H1 (cell line): ENCODE measurements around the gene GHRHR. TPM values are rescaled to one million over a fixed set of nuclear protein-coding genes. Genes with fewer than 3 reads are reported as not detected.

Experiments
- CTCF ChIA-PET: fragments of 300-600 bp; sonication (Branson Sonifier 250); formaldehyde crosslinking; loops from one replicate; lab custom pipeline; 2021; ENCODE audit not compliant: partially characterized antibody; lab: Charles Lee
- POLR2A ChIA-PET: fragments of 300-600 bp; sonication (Branson Sonifier 250); formaldehyde crosslinking; loops from one replicate; lab custom pipeline; 2021; ENCODE audit warnings: inconsistent platforms; ENCODE audit not compliant: partially characterized antibody; lab: Charles Lee
- DNase-seq, 2 experiments: peaks; one replicate each; pipeline versions ENCODE4 v3.0.0 to v3.0.0-alpha.2; 2010 to 2022; ENCODE audit warnings: low spot score in 2 of 2, low read depth in 1 of 2, mixed read lengths in 1 of 2
- FAIRE-seq: peaks from 2 replicates; lab custom pipeline; 2011; peaks lifted over from hg19 to GRCh38; lab: Jason Lieb, UNC
- H2AFZ ChIP-seq: 2 replicates; pipeline ENCODE4 v1.8.1; 2012; ENCODE audit warnings: low read length, inconsistent platforms
- H2AK5ac ChIP-seq: 2 replicates; pipeline ENCODE4 v1.6.1; 2013; ENCODE audit warnings: low read depth, low read length
- H2BK120ac ChIP-seq: replicated peaks from 2 replicates; pipeline ENCODE3; 2013; ENCODE audit warnings: low read depth, low read length, inconsistent platforms
- H2BK12ac ChIP-seq: 2 replicates; pipeline ENCODE4 v1.6.1; 2013; ENCODE audit warnings: low read depth, low read length
- H2BK15ac ChIP-seq: 2 replicates; pipeline ENCODE4 v1.6.1; 2013; ENCODE audit warnings: low read length
- H2BK20ac ChIP-seq: 2 replicates; pipeline ENCODE4 v1.6.1; 2013; ENCODE audit warnings: low read length
- H2BK5ac ChIP-seq: 2 replicates; pipeline ENCODE4 v1.6.1; 2013; ENCODE audit warnings: low read depth, low read length
- H3K14ac ChIP-seq: 2 replicates; pipeline ENCODE4 v1.6.1; 2013; ENCODE audit warnings: inconsistent platforms; ENCODE audit not compliant: insufficient read length
- H3K18ac ChIP-seq: 2 replicates; pipeline ENCODE4 v1.6.1; 2013; ENCODE audit warnings: low read length; ENCODE audit errors: extremely low read depth
- H3K23ac ChIP-seq: 2 replicates; pipeline ENCODE4 v1.6.1; 2013; ENCODE audit warnings: inconsistent platforms; ENCODE audit not compliant: insufficient read length
- H3K23me2 ChIP-seq: 2 replicates; pipeline ENCODE4 v1.6.1; 2013; ENCODE audit warnings: low read depth, low read length
- H3K27ac ChIP-seq: 2 replicates; pipeline ENCODE4 v1.6.1; 2011; ENCODE audit warnings: low read depth, low read length, inconsistent platforms
- H3K27me3 ChIP-seq, 4 experiments: replicated peaks in 1 of 4; 1 replicate in 1 of 4; 2 replicates in 3 of 4; pipeline versions ENCODE4 v1.6.1 to v1.8.1; 2011 to 2013; ENCODE audit warnings: low read length in 3 of 4, mild to moderate bottlenecking in 3 of 4, inconsistent platforms in 2 of 4, mixed read lengths in 2 of 4, moderate library complexity in 1 of 4; ENCODE audit not compliant: control insufficient read depth in 3 of 4, insufficient read depth in 3 of 4; ENCODE audit errors: extremely low read depth in 1 of 4
- H3K36me3 ChIP-seq, 4 experiments: 2 replicates each; pipeline versions ENCODE4 v1.6.1 to v1.8.1; 2011 to 2013; ENCODE audit warnings: mild to moderate bottlenecking in 4 of 4, low read length in 3 of 4, moderate library complexity in 2 of 4, control low read depth in 1 of 4, inconsistent platforms in 1 of 4; ENCODE audit not compliant: insufficient read depth in 4 of 4, control insufficient read depth in 2 of 4
- H3K4ac ChIP-seq: replicated peaks from 2 replicates; pipeline ENCODE3; 2013; ENCODE audit warnings: low read length, low read depth, mixed read lengths, inconsistent platforms; ENCODE audit not compliant: insufficient read length
- H3K4me1 ChIP-seq, 4 experiments: replicated peaks in 1 of 4; 1 replicate in 1 of 4; 2 replicates in 3 of 4; pipeline versions ENCODE4 v1.6.1 to v1.8.1; 2011 to 2013; ENCODE audit warnings: low read length in 3 of 4, inconsistent platforms in 2 of 4, mixed read lengths in 1 of 4; ENCODE audit not compliant: insufficient read depth in 4 of 4, control insufficient read depth in 3 of 4
- H3K4me2 ChIP-seq, 2 experiments: 2 replicates each; pipeline versions ENCODE4 v1.6.1 to v1.8.1; 2011 to 2013; ENCODE audit warnings: low read depth in 2 of 2, low read length in 2 of 2, control low read depth in 1 of 2, inconsistent platforms in 1 of 2, mild to moderate bottlenecking in 1 of 2; ENCODE audit not compliant: insufficient read depth in 1 of 2
- H3K4me3 ChIP-seq, 4 experiments: fragments of 200-600, 300-600 bp in 1 of 4; sonication (generic), shearing (Covaris generic), sonication (Bioruptor Twin) in 1 of 4; 2 replicates each; pipeline versions ENCODE4 v1.5.1 to v1.8.1; 2011 to 2016; ENCODE audit warnings: low read length in 4 of 4, low read depth in 3 of 4, control low read depth in 2 of 4, inconsistent platforms in 2 of 4, mild to moderate bottlenecking in 2 of 4, mixed read lengths in 1 of 4, moderate library complexity in 1 of 4; ENCODE audit not compliant: insufficient read depth in 2 of 4; ENCODE audit errors: extremely low read depth in 1 of 4
- H3K56ac ChIP-seq: replicated peaks from 2 replicates; pipeline ENCODE3; 2013; ENCODE audit warnings: low read depth, mild to moderate bottlenecking, mixed read lengths, low read length, inconsistent platforms; ENCODE audit not compliant: insufficient read length
- H3K79me1 ChIP-seq: 2 replicates; pipeline ENCODE4 v1.6.1; 2013; ENCODE audit warnings: low read depth, low read length, control low read depth
- H3K79me2 ChIP-seq, 2 experiments: 2 replicates each; pipeline versions ENCODE4 v1.6.1 to v1.8.1; 2012 to 2013; ENCODE audit warnings: low read length in 2 of 2, mild to moderate bottlenecking in 2 of 2, inconsistent platforms in 1 of 2; ENCODE audit not compliant: insufficient read depth in 2 of 2, control insufficient read depth in 1 of 2
- H3K9ac ChIP-seq, 4 experiments: replicated peaks in 1 of 4; 1 replicate in 1 of 4; 2 replicates in 3 of 4; pipeline versions ENCODE4 v1.6.1 to v1.8.1; 2011 to 2013; ENCODE audit warnings: low read depth in 3 of 4, low read length in 3 of 4, control low read depth in 2 of 4, mild to moderate bottlenecking in 2 of 4, moderate library complexity in 2 of 4, inconsistent platforms in 1 of 4; ENCODE audit errors: extremely low read depth in 1 of 4
- H3K9me3 ChIP-seq, 2 experiments: 2 replicates each; pipeline versions ENCODE4 v1.6.1 to v1.8.1; 2012 to 2013; ENCODE audit warnings: mild to moderate bottlenecking in 2 of 2, moderate library complexity in 2 of 2, control low read depth in 1 of 2, inconsistent platforms in 1 of 2, low read depth in 1 of 2, low read length in 1 of 2, mixed read lengths in 1 of 2; ENCODE audit not compliant: insufficient read depth in 2 of 2
- H4K20me1 ChIP-seq, 2 experiments: replicated peaks in 1 of 2; 2 replicates each; pipeline versions ENCODE3 to v1.8.1; 2011 to 2013; ENCODE audit warnings: inconsistent platforms in 2 of 2, low read length in 2 of 2, mild to moderate bottlenecking in 1 of 2; ENCODE audit not compliant: insufficient read depth in 2 of 2, control insufficient read depth in 1 of 2
- H4K5ac ChIP-seq: 2 replicates; pipeline ENCODE4 v1.6.1; 2013; ENCODE audit warnings: low read length, low read depth, mixed read lengths, inconsistent platforms; ENCODE audit not compliant: insufficient read length
- H4K8ac ChIP-seq: 2 replicates; pipeline ENCODE4 v1.8.0; 2013; ENCODE audit warnings: mild to moderate bottlenecking, moderate library complexity, low read length, inconsistent platforms; ENCODE audit not compliant: insufficient read depth; ENCODE audit errors: extremely low read depth
- H4K91ac ChIP-seq: replicated peaks from 2 replicates; pipeline ENCODE3; 2013; ENCODE audit warnings: low read length, mixed read lengths, inconsistent platforms; ENCODE audit not compliant: insufficient read length
- CBX8 ChIP-seq: fragments of 300-800, 300-1000 bp; sonication (generic); IDR thresholded peaks from 2 replicates; pipeline ENCODE4 v1.7.1; 2016; ENCODE audit warnings: low read depth, low read length, borderline replicate concordance
- CHD1 ChIP-seq: IDR thresholded peaks from 2 replicates; pipeline ENCODE4 v1.6.1; 2012; ENCODE audit warnings: low read depth, low read length, improper control_type of control experiment
- CTCF ChIP-seq, 3 experiments: IDR thresholded peaks; 1 replicate in 2 of 3; 2 replicates in 1 of 3; pipeline versions ENCODE4 v1.5.1 to v1.6.1; 2011; ENCODE audit warnings: low read length in 3 of 3, mild to moderate bottlenecking in 3 of 3, inconsistent platforms in 2 of 3, low read depth in 1 of 3, moderate library complexity in 1 of 3; ENCODE audit not compliant: insufficient read depth in 1 of 3; ENCODE audit errors: control extremely low read depth in 1 of 3
- EP300 ChIP-seq, 2 experiments: IDR thresholded peaks; 1 replicate in 1 of 2; 2 replicates in 1 of 2; pipeline ENCODE4 v1.6.1; 2011 to 2012; ENCODE audit warnings: low read depth in 2 of 2, low read length in 2 of 2, mild to moderate bottlenecking in 2 of 2, borderline replicate concordance in 1 of 2, inconsistent platforms in 1 of 2, moderate library complexity in 1 of 2
- JUND ChIP-seq: IDR thresholded peaks from 2 replicates; pipeline ENCODE4 v1.6.1; 2011; ENCODE audit warnings: mild to moderate bottlenecking, improper control_type of control experiment, low read length
- NRF1 ChIP-seq: IDR thresholded peaks from 2 replicates; pipeline ENCODE4 v1.6.1; 2011; ENCODE audit warnings: mild to moderate bottlenecking, low read depth, low read length, improper control_type of control experiment
- PHF8 ChIP-seq: fragments of 200-600 bp; sonication (generic); conservative IDR thresholded peaks from 2 replicates; pipeline ENCODE4 v1.7.1; 2012; ENCODE audit warnings: low read depth, mild to moderate bottlenecking, inconsistent platforms, low read length, moderate library complexity
- RFX5 ChIP-seq: IDR thresholded peaks from 2 replicates; pipeline ENCODE4 v1.6.1; 2011; ENCODE audit warnings: low read depth, low read length, improper control_type of control experiment, borderline replicate concordance
- SIN3A ChIP-seq, 2 experiments: IDR thresholded peaks in 1 of 2; conservative IDR thresholded peaks in 1 of 2; 2 replicates each; pipeline ENCODE4 v1.6.1; 2011 to 2012; ENCODE audit warnings: low read length in 2 of 2, improper control_type of control experiment in 1 of 2, low read depth in 1 of 2, mild to moderate bottlenecking in 1 of 2
- SIX5 ChIP-seq: IDR thresholded peaks from 2 replicates; pipeline ENCODE4 v1.6.1; 2011; ENCODE audit warnings: mild to moderate bottlenecking, low read depth, low read length
- ZNF274 ChIP-seq: IDR thresholded peaks from 2 replicates; pipeline ENCODE4 v1.7.0; 2012; ENCODE audit warnings: low read length, borderline replicate concordance; ENCODE audit errors: extremely low read depth
- WGBS, 2 experiments: shearing (Covaris generic) in 1 of 2; methylation state at CpG; one replicate each; pipeline versions ENCODE4 v1.1.6 to v1.1.7; 2013 to 2015; ENCODE audit warnings: low lambda C conversion rate in 2 of 2, mixed read lengths in 2 of 2, inconsistent platforms in 1 of 2, low coverage in 1 of 2, missing lambda C conversion rate in 1 of 2; ENCODE audit not compliant: insufficient replicate concordance in 2 of 2, insufficient coverage in 1 of 2, insufficient read length in 1 of 2; ENCODE audit errors: extremely low coverage in 1 of 2, missing lambda C conversion rate in 1 of 2; 5-methylcytosine and 5-hydroxymethylcytosine counted together
- polyA plus RNA-seq, 7 experiments: library from polyadenylated mRNA; depleted of rRNA in 3 of 7; stranded (reverse) in 5 of 7; unstranded in 2 of 7; fragments of >200 nt in 5 of 7; fragments of 200-250 nt in 2 of 7; gene quantifications; 1 replicate in 5 of 7; 2 replicates in 1 of 7; 4 replicates in 1 of 7; pipeline versions ENCODE4 v1.2.1 to v1.2.3, GENCODE V29; 2011 to 2013; ENCODE audit warnings: missing spikeins in 2 of 7, mixed read lengths in 2 of 7
- total RNA-seq: library from RNA; stranded (reverse); fragmentation: NEBNext Ultra II Directional; extraction: Animal tissue kit (Norgen Biotek cat#: 25700); gene quantifications from 2 replicates; pipeline ENCODE4 v1.2.1, GENCODE V29; 2021

GHRHR gene
- total and polyA plus RNA-seq, 2 of the 8 experiments (the other 6 are each of a cell fraction or from before 2014, with no cell fraction given) = 0.60 to 6.5 TPM

GRCh38 chr7:30969604-30969970 lies 5.8 kb downstream of the GHRHR start:
- Histone ChIP-seq H4K5ac (no peak overlapping the region), H2BK5ac (no peak overlapping the region), H3K4me1 (peaks cover 0 to 6% (median 3%) of the 10 kb centered on the region in 4 experiments; a peak in 4 of 7 replicates), H4K8ac (no peak overlapping the region), H3K36me3 (no peaks in the 10 kb centered on the region), H3K18ac (no peak overlapping the region), H2BK12ac (no peak overlapping the region), H3K27ac (no peak overlapping the region), H3K23ac (no peak overlapping the region), H3K79me2 (no peaks in the 10 kb centered on the region), H3K4ac (no peak overlapping the region), H3K14ac (no peak overlapping the region), H4K91ac (no peak overlapping the region), H4K20me1 (no peaks in the 10 kb centered on the region), H3K9me3 (no peaks in the 10 kb centered on the region), H3K4me3 (no peak overlapping the region), H3K79me1 (no peaks in the 10 kb centered on the region), H3K27me3 (no peaks in the 10 kb centered on the region), H2AFZ (no peak overlapping the region), H2BK120ac (no peak overlapping the region), H3K4me2 (no peak overlapping the region), H3K56ac (no peak overlapping the region), H2BK15ac (no peak overlapping the region), H3K9ac (no peak overlapping the region), H2BK20ac (no peak overlapping the region), H3K23me2 (no peaks in the 10 kb centered on the region), H2AK5ac (no peak overlapping the region)
- 78% methylated on average over 1 of the region's 1 CpG; no CpG with 5 or more reads in 1 of the 2 experiments for WGBS, 2 experiments
- FAIRE-seq (no peak), DNase-seq (no peak)
- ChIA-PET CTCF (interaction anchor here (0.6 to 26.1 kb wide), 9 partner anchors 9 to 803 kb away, joined by 3 to 309 read pairs (median 7); partner anchors contain the start of gene AQP1), POLR2A (no interaction called here)
- TF ChIP-seq RFX5 (no peak), CBX8 (no peak), CHD1 (no peak), JUND (no peak), NRF1 (no peak), SIX5 (no peak), SIN3A (conservative IDR thresholded peaks at IDR 0.05 in 1 of 2, IDR thresholded peaks at IDR 0.05 in 1 of 2; ENCODE audit: low read depth in 1 of 2, low read length in 2 of 2) (no peak), EP300 (IDR thresholded peaks at IDR 0.05; ENCODE audit: borderline replicate concordance in 1 of 2, low read depth in 2 of 2, low read length in 2 of 2) (no peak), ZNF274 (no peak), CTCF (IDR thresholded peaks at IDR 0.05; ENCODE audit: control extremely low read depth in 1 of 3, insufficient read depth in 1 of 3, low read depth in 1 of 3, low read length in 3 of 3) (no peak), PHF8 (no peak)
